ENCODE data around the gene CELA3B. TPM values are rescaled to one million over a fixed set of nuclear protein-coding genes. Genes with fewer than 3 reads are reported as not detected.

The CELA3B gene
- total RNA-seq, 4 donors from 2014 or later, result 2.0 TPM; not detected in 3

DNA sequence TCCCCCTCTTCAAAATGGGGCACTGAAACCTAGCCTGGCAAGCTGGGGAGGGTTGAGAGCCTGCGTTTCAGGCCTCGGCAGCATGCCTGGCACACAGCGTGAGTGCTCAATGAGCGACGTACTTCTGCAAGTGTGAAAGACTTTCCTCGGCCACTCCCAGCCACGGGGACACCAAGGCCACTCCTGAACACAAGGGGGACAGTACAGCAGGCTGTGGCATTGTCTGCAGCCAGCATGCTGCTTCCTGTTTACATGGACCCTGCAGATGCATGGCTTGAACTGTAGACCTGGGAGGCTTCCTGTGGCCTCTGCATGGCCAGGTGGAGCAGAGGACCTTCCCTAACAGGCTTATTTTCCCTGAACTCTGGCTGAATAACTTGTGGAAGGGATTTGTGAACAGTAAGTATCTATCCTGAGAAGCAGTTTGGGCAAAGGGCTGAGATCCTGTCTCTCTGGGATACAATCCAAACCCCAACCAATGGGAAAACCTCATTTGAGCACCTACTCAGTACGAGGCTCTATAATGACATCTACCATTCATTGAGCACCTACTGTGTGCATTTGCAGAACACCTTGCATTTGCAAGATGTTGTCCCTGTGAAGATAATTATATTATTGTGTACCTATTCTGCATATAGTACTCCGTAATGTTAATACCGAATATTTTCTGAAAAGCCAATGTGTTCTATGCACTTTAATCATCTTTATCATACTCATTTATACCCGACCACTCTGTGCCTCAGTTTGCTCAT lies 29.8 kb upstream of the CELA3B start:
- TF ChIP-seq, protein P1, sequence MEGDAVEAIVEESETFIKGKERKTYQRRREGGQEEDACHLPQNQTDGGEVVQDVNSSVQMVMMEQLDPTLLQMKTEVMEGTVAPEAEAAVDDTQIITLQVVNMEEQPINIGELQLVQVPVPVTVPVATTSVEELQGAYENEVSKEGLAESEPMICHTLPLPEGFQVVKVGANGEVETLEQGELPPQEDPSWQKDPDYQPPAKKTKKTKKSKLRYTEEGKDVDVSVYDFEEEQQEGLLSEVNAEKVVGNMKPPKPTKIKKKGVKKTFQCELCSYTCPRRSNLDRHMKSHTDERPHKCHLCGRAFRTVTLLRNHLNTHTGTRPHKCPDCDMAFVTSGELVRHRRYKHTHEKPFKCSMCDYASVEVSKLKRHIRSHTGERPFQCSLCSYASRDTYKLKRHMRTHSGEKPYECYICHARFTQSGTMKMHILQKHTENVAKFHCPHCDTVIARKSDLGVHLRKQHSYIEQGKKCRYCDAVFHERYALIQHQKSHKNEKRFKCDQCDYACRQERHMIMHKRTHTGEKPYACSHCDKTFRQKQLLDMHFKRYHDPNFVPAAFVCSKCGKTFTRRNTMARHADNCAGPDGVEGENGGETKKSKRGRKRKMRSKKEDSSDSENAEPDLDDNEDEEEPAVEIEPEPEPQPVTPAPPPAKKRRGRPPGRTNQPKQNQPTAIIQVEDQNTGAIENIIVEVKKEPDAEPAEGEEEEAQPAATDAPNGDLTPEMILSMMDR (IDR thresholded peaks at IDR 0.05), result no peak

DNA sequence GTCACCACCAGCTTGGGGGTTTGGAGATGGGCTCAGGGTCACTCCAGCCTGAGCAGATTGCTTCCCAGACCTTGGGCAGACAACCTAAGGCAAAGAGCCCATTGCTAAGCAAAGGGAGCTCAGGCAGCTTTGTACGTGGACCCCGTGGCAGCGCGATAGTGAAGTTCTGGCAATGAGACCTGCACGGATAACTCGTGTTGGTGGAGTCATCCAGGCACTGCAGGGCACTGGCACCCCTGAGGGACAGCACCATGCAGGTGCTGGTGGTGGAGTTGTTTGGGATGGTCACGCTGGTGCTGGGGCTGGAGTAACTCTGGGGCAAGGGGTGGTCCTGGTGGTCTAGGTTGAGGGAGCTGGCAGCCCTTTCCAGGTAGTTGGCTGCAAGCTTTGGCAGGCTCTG lies 26.1 kb upstream of the CELA3B start:
- no peak for ATAC-seq (ENCODE audit: low FRiP score)
- TF ChIP-seq, protein P1 (IDR thresholded peaks at IDR 0.05), result no peak

More for the DNA sequence above, 29.8 kb upstream of the CELA3B start:
- DNase-seq (ENCODE audit: low spot score) (no peak), ATAC-seq (ENCODE audit: low FRiP score) (no peak)

DNA sequence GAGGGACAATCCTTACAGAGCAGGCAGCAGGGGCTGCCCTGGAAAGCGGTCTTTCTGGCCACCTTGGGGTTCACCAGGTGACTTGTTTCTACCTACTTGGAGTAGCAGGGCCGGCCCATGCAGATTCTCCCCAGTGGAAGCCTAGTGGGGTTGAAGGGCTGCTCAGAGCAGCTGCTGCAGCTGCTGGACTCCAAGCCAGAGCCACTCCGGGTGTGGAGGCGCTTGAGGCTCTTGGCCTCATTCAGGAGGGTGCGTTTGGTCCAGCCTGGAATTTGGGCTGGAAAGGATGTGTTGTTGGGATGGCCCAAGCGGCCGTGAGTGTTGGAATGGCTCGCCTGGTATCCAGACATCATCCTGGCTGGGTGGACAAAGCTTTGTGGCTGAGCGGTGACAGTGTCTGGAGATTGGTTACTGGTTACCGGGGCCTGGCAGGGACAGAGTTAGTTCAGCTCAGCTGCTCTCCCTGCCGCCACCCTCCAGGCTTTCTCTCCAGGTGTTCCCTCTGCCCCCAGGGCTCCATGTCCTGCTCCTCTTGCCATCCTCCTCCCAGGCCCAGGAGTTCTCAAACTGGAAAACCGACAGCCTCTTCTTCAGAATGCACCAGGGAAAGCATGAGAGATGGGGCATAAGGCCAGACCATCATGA lies 25.5 kb upstream of the CELA3B start:
- no peak for ATAC-seq (ENCODE audit: low FRiP score)
- TF ChIP-seq, protein P1 (IDR thresholded peaks at IDR 0.05), result no peak
- DNase-seq (ENCODE audit: low spot score), result no peak

More for the DNA sequence above, 26.1 kb upstream of the CELA3B start:
- DNase-seq (ENCODE audit: low spot score), result no peak

DNA sequence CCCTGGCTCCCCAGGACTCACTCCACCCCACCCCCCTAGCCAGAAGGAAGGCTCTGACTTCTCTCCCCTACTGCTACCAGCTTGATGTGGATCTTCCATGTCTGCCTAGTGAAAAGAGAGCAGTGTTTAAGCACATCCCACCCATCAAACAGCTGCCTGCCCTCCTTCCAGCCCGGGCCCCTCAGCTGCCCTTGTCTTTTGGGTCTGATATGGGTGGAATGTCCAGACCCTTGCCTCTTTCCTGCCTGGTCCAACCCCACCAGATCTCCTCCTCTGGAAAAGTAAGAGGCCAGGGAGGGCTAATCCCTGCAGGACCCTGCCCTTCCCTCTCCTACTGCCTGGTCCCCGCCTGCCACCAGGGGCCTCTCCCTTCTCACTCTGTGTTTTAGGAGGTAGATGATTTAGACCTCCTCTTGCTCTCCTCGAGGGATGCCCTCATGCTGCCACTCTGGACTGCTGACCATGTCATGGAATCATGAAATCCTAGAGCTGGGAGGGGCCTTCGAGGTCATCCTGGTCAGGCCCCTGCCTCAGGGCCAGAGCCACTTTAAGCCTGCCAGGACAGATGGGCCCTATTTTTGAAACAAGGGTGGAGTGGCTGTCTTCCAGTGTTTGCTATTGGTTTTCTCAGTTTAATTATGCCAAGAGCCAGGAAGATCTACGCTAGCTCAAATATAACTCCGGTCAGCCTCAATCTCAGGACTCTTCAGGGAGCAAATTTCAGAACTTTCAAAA lies 23.9 kb upstream of the CELA3B start:
- ATAC-seq (ENCODE audit: low FRiP score) (no peak), DNase-seq (ENCODE audit: low spot score) (no peak)
- TF ChIP-seq, protein P1 (IDR thresholded peaks at IDR 0.05), result no peak

DNA sequence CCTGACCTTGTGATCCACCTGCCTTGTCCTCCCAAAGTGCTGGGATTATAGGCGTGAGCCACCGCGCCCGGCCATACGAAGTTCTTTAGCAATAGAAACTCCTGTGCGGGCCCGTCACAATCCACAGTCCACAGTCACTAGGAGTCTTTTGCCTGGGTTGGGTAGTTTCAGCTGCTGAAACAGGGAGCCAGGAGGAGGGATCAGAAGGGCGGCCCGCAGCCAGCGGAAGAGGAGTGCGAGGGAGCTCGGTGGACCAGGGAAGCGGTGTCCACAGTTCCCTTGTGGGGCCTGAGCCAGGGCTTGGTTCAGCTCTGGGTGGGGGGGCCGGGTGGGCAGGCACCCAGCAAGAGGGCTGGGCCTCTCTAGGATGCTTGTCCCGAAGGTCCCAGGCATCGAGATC lies 21.8 kb upstream of the CELA3B start:
- no peak for ATAC-seq (ENCODE audit: low FRiP score)
- TF ChIP-seq, protein P1 (IDR thresholded peaks at IDR 0.05), result no peak

DNA sequence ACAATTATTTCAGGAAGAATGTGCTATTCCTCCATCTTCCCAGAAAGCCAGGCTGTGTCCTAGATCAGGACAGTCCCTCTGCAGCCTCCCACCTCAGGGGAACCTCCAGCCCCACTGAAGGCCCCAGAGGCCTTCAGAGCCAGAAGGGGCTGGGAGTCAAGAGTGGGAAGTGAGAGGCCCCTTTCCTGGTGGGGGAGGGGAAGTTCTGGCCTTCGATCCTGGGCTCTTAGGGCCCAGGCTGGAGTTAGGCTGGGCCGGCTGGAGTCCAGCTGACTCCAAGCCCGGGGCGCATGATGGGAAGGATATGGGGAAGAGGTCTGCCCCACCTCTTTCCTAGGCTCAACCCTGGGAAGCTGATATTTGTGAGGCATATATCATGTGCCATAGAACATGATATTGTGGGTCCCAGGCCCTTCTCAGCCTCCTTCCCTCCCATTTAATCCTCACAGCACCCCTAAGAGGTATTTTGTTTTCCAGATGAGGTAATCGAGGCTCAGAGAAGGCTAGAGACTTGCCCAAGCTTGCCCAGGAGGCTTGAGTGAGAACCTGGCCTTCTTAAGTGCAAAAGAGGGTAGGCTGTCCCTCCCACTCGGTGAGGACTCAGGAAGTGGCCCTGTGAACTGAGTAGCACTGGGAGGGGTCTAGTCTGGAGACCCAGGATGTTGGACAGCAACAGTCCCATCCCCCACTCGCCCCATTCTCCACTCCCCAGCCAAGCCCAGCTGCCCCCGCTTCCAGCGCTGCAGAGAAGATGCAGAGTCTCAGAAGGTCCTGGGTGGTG lies 21.1 kb upstream of the CELA3B start:
- DNase-seq (ENCODE audit: low spot score) (no peak), ATAC-seq (ENCODE audit: low FRiP score) (no peak)
- TF ChIP-seq, protein P1 (IDR thresholded peaks at IDR 0.05), result no peak

More for the DNA sequence above, 21.8 kb upstream of the CELA3B start:
- no peak for DNase-seq (ENCODE audit: low spot score)

Data from omental fat pad (tissue), 4 donors.